H1 (cell line): ENCODE results near the gene ABHD8. TPM values are rescaled to one million over a fixed set of nuclear protein-coding genes. Genes with fewer than 3 reads are reported as not detected.
A peak's percentile ranks its signal among the peaks of the same experiment; 100 is the strongest.

Source experiments
- CTCF ChIA-PET: fragments of 300-600 bp; sonication (Branson Sonifier 250); formaldehyde crosslinking; loops from one replicate; lab custom pipeline; 2021; ENCODE audit not compliant: partially characterized antibody; lab: Charles Lee
- POLR2A ChIA-PET: fragments of 300-600 bp; sonication (Branson Sonifier 250); formaldehyde crosslinking; loops from one replicate; lab custom pipeline; 2021; ENCODE audit warnings: inconsistent platforms; ENCODE audit not compliant: partially characterized antibody; lab: Charles Lee
- DNase-seq, 2 experiments: peaks; one replicate each; pipeline versions ENCODE4 v3.0.0 to v3.0.0-alpha.2; 2010 to 2022; ENCODE audit warnings: low spot score in 2 of 2, low read depth in 1 of 2, mixed read lengths in 1 of 2
- FAIRE-seq: peaks from 2 replicates; lab custom pipeline; 2011; peaks lifted over from hg19 to GRCh38; lab: Jason Lieb, UNC
- H2AFZ ChIP-seq: 2 replicates; pipeline ENCODE4 v1.8.1; 2012; ENCODE audit warnings: low read length, inconsistent platforms
- H2AK5ac ChIP-seq: 2 replicates; pipeline ENCODE4 v1.6.1; 2013; ENCODE audit warnings: low read depth, low read length
- H2BK120ac ChIP-seq: replicated peaks from 2 replicates; pipeline ENCODE3; 2013; ENCODE audit warnings: low read depth, low read length, inconsistent platforms
- H2BK12ac ChIP-seq: 2 replicates; pipeline ENCODE4 v1.6.1; 2013; ENCODE audit warnings: low read depth, low read length
- H2BK15ac ChIP-seq: 2 replicates; pipeline ENCODE4 v1.6.1; 2013; ENCODE audit warnings: low read length
- H2BK20ac ChIP-seq: 2 replicates; pipeline ENCODE4 v1.6.1; 2013; ENCODE audit warnings: low read length
- H2BK5ac ChIP-seq: 2 replicates; pipeline ENCODE4 v1.6.1; 2013; ENCODE audit warnings: low read depth, low read length
- H3K14ac ChIP-seq: 2 replicates; pipeline ENCODE4 v1.6.1; 2013; ENCODE audit warnings: inconsistent platforms; ENCODE audit not compliant: insufficient read length
- H3K18ac ChIP-seq: 2 replicates; pipeline ENCODE4 v1.6.1; 2013; ENCODE audit warnings: low read length; ENCODE audit errors: extremely low read depth
- H3K23ac ChIP-seq: 2 replicates; pipeline ENCODE4 v1.6.1; 2013; ENCODE audit warnings: inconsistent platforms; ENCODE audit not compliant: insufficient read length
- H3K23me2 ChIP-seq: 2 replicates; pipeline ENCODE4 v1.6.1; 2013; ENCODE audit warnings: low read depth, low read length
- H3K27ac ChIP-seq: 2 replicates; pipeline ENCODE4 v1.6.1; 2011; ENCODE audit warnings: low read depth, low read length, inconsistent platforms
- H3K27me3 ChIP-seq, 4 experiments: replicated peaks in 1 of 4; 1 replicate in 1 of 4; 2 replicates in 3 of 4; pipeline versions ENCODE4 v1.6.1 to v1.8.1; 2011 to 2013; ENCODE audit warnings: low read length in 3 of 4, mild to moderate bottlenecking in 3 of 4, inconsistent platforms in 2 of 4, mixed read lengths in 2 of 4, moderate library complexity in 1 of 4; ENCODE audit not compliant: control insufficient read depth in 3 of 4, insufficient read depth in 3 of 4; ENCODE audit errors: extremely low read depth in 1 of 4
- H3K36me3 ChIP-seq, 4 experiments: 2 replicates each; pipeline versions ENCODE4 v1.6.1 to v1.8.1; 2011 to 2013; ENCODE audit warnings: mild to moderate bottlenecking in 4 of 4, low read length in 3 of 4, moderate library complexity in 2 of 4, control low read depth in 1 of 4, inconsistent platforms in 1 of 4; ENCODE audit not compliant: insufficient read depth in 4 of 4, control insufficient read depth in 2 of 4
- H3K4ac ChIP-seq: replicated peaks from 2 replicates; pipeline ENCODE3; 2013; ENCODE audit warnings: low read length, low read depth, mixed read lengths, inconsistent platforms; ENCODE audit not compliant: insufficient read length
- H3K4me1 ChIP-seq, 4 experiments: replicated peaks in 1 of 4; 1 replicate in 1 of 4; 2 replicates in 3 of 4; pipeline versions ENCODE4 v1.6.1 to v1.8.1; 2011 to 2013; ENCODE audit warnings: low read length in 3 of 4, inconsistent platforms in 2 of 4, mixed read lengths in 1 of 4; ENCODE audit not compliant: insufficient read depth in 4 of 4, control insufficient read depth in 3 of 4
- H3K4me2 ChIP-seq, 2 experiments: 2 replicates each; pipeline versions ENCODE4 v1.6.1 to v1.8.1; 2011 to 2013; ENCODE audit warnings: low read depth in 2 of 2, low read length in 2 of 2, control low read depth in 1 of 2, inconsistent platforms in 1 of 2, mild to moderate bottlenecking in 1 of 2; ENCODE audit not compliant: insufficient read depth in 1 of 2
- H3K4me3 ChIP-seq, 4 experiments: fragments of 200-600, 300-600 bp in 1 of 4; sonication (generic), shearing (Covaris generic), sonication (Bioruptor Twin) in 1 of 4; 2 replicates each; pipeline versions ENCODE4 v1.5.1 to v1.8.1; 2011 to 2016; ENCODE audit warnings: low read length in 4 of 4, low read depth in 3 of 4, control low read depth in 2 of 4, inconsistent platforms in 2 of 4, mild to moderate bottlenecking in 2 of 4, mixed read lengths in 1 of 4, moderate library complexity in 1 of 4; ENCODE audit not compliant: insufficient read depth in 2 of 4; ENCODE audit errors: extremely low read depth in 1 of 4
- H3K56ac ChIP-seq: replicated peaks from 2 replicates; pipeline ENCODE3; 2013; ENCODE audit warnings: low read depth, mild to moderate bottlenecking, mixed read lengths, low read length, inconsistent platforms; ENCODE audit not compliant: insufficient read length
- H3K79me1 ChIP-seq: 2 replicates; pipeline ENCODE4 v1.6.1; 2013; ENCODE audit warnings: low read depth, low read length, control low read depth
- H3K79me2 ChIP-seq, 2 experiments: 2 replicates each; pipeline versions ENCODE4 v1.6.1 to v1.8.1; 2012 to 2013; ENCODE audit warnings: low read length in 2 of 2, mild to moderate bottlenecking in 2 of 2, inconsistent platforms in 1 of 2; ENCODE audit not compliant: insufficient read depth in 2 of 2, control insufficient read depth in 1 of 2
- H3K9ac ChIP-seq, 4 experiments: replicated peaks in 1 of 4; 1 replicate in 1 of 4; 2 replicates in 3 of 4; pipeline versions ENCODE4 v1.6.1 to v1.8.1; 2011 to 2013; ENCODE audit warnings: low read depth in 3 of 4, low read length in 3 of 4, control low read depth in 2 of 4, mild to moderate bottlenecking in 2 of 4, moderate library complexity in 2 of 4, inconsistent platforms in 1 of 4; ENCODE audit errors: extremely low read depth in 1 of 4
- H3K9me3 ChIP-seq, 2 experiments: 2 replicates each; pipeline versions ENCODE4 v1.6.1 to v1.8.1; 2012 to 2013; ENCODE audit warnings: mild to moderate bottlenecking in 2 of 2, moderate library complexity in 2 of 2, control low read depth in 1 of 2, inconsistent platforms in 1 of 2, low read depth in 1 of 2, low read length in 1 of 2, mixed read lengths in 1 of 2; ENCODE audit not compliant: insufficient read depth in 2 of 2
- H4K20me1 ChIP-seq, 2 experiments: replicated peaks in 1 of 2; 2 replicates each; pipeline versions ENCODE3 to v1.8.1; 2011 to 2013; ENCODE audit warnings: inconsistent platforms in 2 of 2, low read length in 2 of 2, mild to moderate bottlenecking in 1 of 2; ENCODE audit not compliant: insufficient read depth in 2 of 2, control insufficient read depth in 1 of 2
- H4K5ac ChIP-seq: 2 replicates; pipeline ENCODE4 v1.6.1; 2013; ENCODE audit warnings: low read length, low read depth, mixed read lengths, inconsistent platforms; ENCODE audit not compliant: insufficient read length
- H4K8ac ChIP-seq: 2 replicates; pipeline ENCODE4 v1.8.0; 2013; ENCODE audit warnings: mild to moderate bottlenecking, moderate library complexity, low read length, inconsistent platforms; ENCODE audit not compliant: insufficient read depth; ENCODE audit errors: extremely low read depth
- H4K91ac ChIP-seq: replicated peaks from 2 replicates; pipeline ENCODE3; 2013; ENCODE audit warnings: low read length, mixed read lengths, inconsistent platforms; ENCODE audit not compliant: insufficient read length
- ASH2L ChIP-seq: fragments of 200-600, 300-600 bp; sonication (generic); IDR thresholded peaks from one replicate; pipeline ENCODE4 v1.7.1; 2017; ENCODE audit warnings: low read length
- CBX5 ChIP-seq: fragments of 300-800, 300-1000 bp; sonication (generic); IDR thresholded peaks from 2 replicates; pipeline ENCODE4 v1.7.1; 2016; ENCODE audit warnings: antibody characterized with exemption, low read length, low read depth
- CREB1 ChIP-seq: IDR thresholded peaks from 2 replicates; pipeline ENCODE4 v1.6.1; 2012; ENCODE audit warnings: inconsistent platforms
- GTF2F1 ChIP-seq: IDR thresholded peaks from 2 replicates; pipeline ENCODE4 v1.6.1; 2012; ENCODE audit warnings: low read depth, low read length, improper control_type of control experiment, borderline replicate concordance
- HDAC6 ChIP-seq: IDR thresholded peaks from one replicate; pipeline ENCODE4 v1.7.1; 2012; ENCODE audit warnings: low read depth, mild to moderate bottlenecking, inconsistent platforms, low read length, moderate library complexity
- PHF8 ChIP-seq: fragments of 200-600 bp; sonication (generic); conservative IDR thresholded peaks from 2 replicates; pipeline ENCODE4 v1.7.1; 2012; ENCODE audit warnings: low read depth, mild to moderate bottlenecking, inconsistent platforms, low read length, moderate library complexity
- POLR2A ChIP-seq, 2 experiments: IDR thresholded peaks; 1 replicate in 1 of 2; 2 replicates in 1 of 2; pipeline ENCODE4 v1.6.1; 2011; ENCODE audit warnings: low read depth in 2 of 2, low read length in 2 of 2, mild to moderate bottlenecking in 2 of 2; ENCODE audit errors: control extremely low read depth in 1 of 2
- RFX5 ChIP-seq: IDR thresholded peaks from 2 replicates; pipeline ENCODE4 v1.6.1; 2011; ENCODE audit warnings: low read depth, low read length, improper control_type of control experiment, borderline replicate concordance
- SAP30 ChIP-seq: fragments of 300-600 bp; sonication (generic); IDR thresholded peaks from 2 replicates; pipeline ENCODE4 v1.7.1; 2012; ENCODE audit warnings: low read length, moderate library complexity, mild to moderate bottlenecking, inconsistent platforms; ENCODE audit not compliant: insufficient read depth, insufficient replicate concordance
- SP2 ChIP-seq: IDR thresholded peaks from 2 replicates; pipeline ENCODE4 v1.6.1; 2012; ENCODE audit warnings: mild to moderate bottlenecking, low read length, inconsistent platforms
- SP4 ChIP-seq: IDR thresholded peaks from 2 replicates; pipeline ENCODE4 v1.6.1; 2012; ENCODE audit warnings: low read length, inconsistent platforms
- TAF1 ChIP-seq: IDR thresholded peaks from 2 replicates; pipeline ENCODE4 v1.6.1; 2011; ENCODE audit warnings: mild to moderate bottlenecking, low read depth, low read length
- WGBS, 2 experiments: shearing (Covaris generic) in 1 of 2; methylation state at CpG; one replicate each; pipeline versions ENCODE4 v1.1.6 to v1.1.7; 2013 to 2015; ENCODE audit warnings: low lambda C conversion rate in 2 of 2, mixed read lengths in 2 of 2, inconsistent platforms in 1 of 2, low coverage in 1 of 2, missing lambda C conversion rate in 1 of 2; ENCODE audit not compliant: insufficient replicate concordance in 2 of 2, insufficient coverage in 1 of 2, insufficient read length in 1 of 2; ENCODE audit errors: extremely low coverage in 1 of 2, missing lambda C conversion rate in 1 of 2; 5-methylcytosine and 5-hydroxymethylcytosine counted together
- polyA plus RNA-seq, 7 experiments: library from polyadenylated mRNA; depleted of rRNA in 3 of 7; stranded (reverse) in 5 of 7; unstranded in 2 of 7; fragments of >200 nt in 5 of 7; fragments of 200-250 nt in 2 of 7; gene quantifications; 1 replicate in 5 of 7; 2 replicates in 1 of 7; 4 replicates in 1 of 7; pipeline versions ENCODE4 v1.2.1 to v1.2.3, GENCODE V29; 2011 to 2013; ENCODE audit warnings: missing spikeins in 2 of 7, mixed read lengths in 2 of 7
- total RNA-seq: library from RNA; stranded (reverse); fragmentation: NEBNext Ultra II Directional; extraction: Animal tissue kit (Norgen Biotek cat#: 25700); gene quantifications from 2 replicates; pipeline ENCODE4 v1.2.1, GENCODE V29; 2021

Gene ABHD8
- total and polyA plus RNA-seq, 2 of the 8 experiments (the other 6 are each of a cell fraction or from before 2014, with no cell fraction given), result 11.3 to 18.7 TPM

- Histone ChIP-seq H4K5ac (peak within 1 kb of the TSS; percentile 68), H3K79me1 (peaks cover 3% of the 10 kb centered on the region), H3K14ac (no peak within 1 kb of the TSS), H3K4me3 (peak within 1 kb of the TSS; percentile 74 to 99 (median 96)), H3K18ac (peak within 1 kb of the TSS; percentile 97), H3K4me1 (peaks cover 0 to 36% (median 28%) of the 10 kb centered on the region in 4 experiments; a peak in 5 of 7 replicates), H3K4me2 (peak within 1 kb of the TSS; percentile 84 to 92), H3K56ac (peak within 1 kb of the TSS; percentile 91), H3K36me3 (peaks cover 0 to 3% (median 0%) of the 10 kb centered on the region in 4 experiments; a peak in 1 of 8 replicates), H3K23ac (no peak within 1 kb of the TSS), H2AK5ac (peak within 1 kb of the TSS; percentile 76; the same call in 1 of the 2 replicates), H4K20me1 (peaks cover 0 to 7% of the 10 kb centered on the region in 2 experiments), H2BK15ac (peak within 1 kb of the TSS; percentile 100; the same call in 1 of the 2 replicates), H3K79me2 (no peaks in the 10 kb centered on the region), H2BK20ac (no peak within 1 kb of the TSS; the same call in 1 of the 2 replicates), H3K27me3 (no peaks in the 10 kb centered on the region), H4K8ac (peak within 1 kb of the TSS; percentile 94), H3K9ac (peak within 1 kb of the TSS; percentile 79 to 98 (median 86)), H3K4ac (peak within 1 kb of the TSS; percentile 82), H2AFZ (peak within 1 kb of the TSS; percentile 52), H3K9me3 (no peaks in the 10 kb centered on the region), H3K27ac (peak within 1 kb of the TSS; percentile 83), H3K23me2 (peaks cover 23% of the 10 kb centered on the region), H2BK120ac (peak within 1 kb of the TSS; percentile 69), H2BK12ac (peak within 1 kb of the TSS; percentile 96), H4K91ac (peak within 1 kb of the TSS; percentile 98), H2BK5ac (peak within 1 kb of the TSS; percentile 98)
- 1% methylated on average over 41 of the region's 41 CpGs; no CpG with 5 or more reads in 1 of the 2 experiments for WGBS, 2 experiments
- ChIA-PET POLR2A (interaction anchor here (0.6 to 17.1 kb wide), 8 partner anchors 11 to 47 kb away, joined by 3 to 329 read pairs (median 5); partner anchors contain the start of genes ABHD8, DDA1 and MRPL34), CTCF (interaction anchor here (0.6 to 1.6 kb wide), 3 partner anchors 12 to 53 kb away, joined by 3 to 9 read pairs (median 3); no protein-coding TSS in a partner anchor)
- peak; percentile 98 for FAIRE-seq
- DNase-seq, result peak; percentile 94 to 96
- 0 out of 2 replicates have a peak, but pooled peaks have one; percentile 31 for TF ChIP-seq GTF2F1
- TF ChIP-seq TAF1, result peak; percentile 49
- peak in 1 of 2 experiments; percentile 86; a peak in 2 of 3 replicates for TF ChIP-seq POLR2A (IDR thresholded peaks at IDR 0.05; ENCODE audit: control extremely low read depth in 1 of 2, low read depth in 2 of 2, low read length in 2 of 2)
- peak; percentile 82 for TF ChIP-seq ASH2L
- TF ChIP-seq HDAC6, result no peak
- peak; percentile 72; the same call in 1 of the 2 replicates for TF ChIP-seq CREB1
- TF ChIP-seq PHF8, result 0 out of 2 replicates have a peak, but pooled peaks have one; percentile 38
- no peak for TF ChIP-seq RFX5
- TF ChIP-seq CBX5, result no peak
- peak; percentile 38; the same call in 1 of the 2 replicates for TF ChIP-seq SP2
- TF ChIP-seq SAP30, result no peak
- TF ChIP-seq SP4, result peak; percentile 75
Observed at GRCh38 chr19:17336872-17337674, 33.8 kb upstream of the ABHD8 start, which contains the start of gene GTPBP3. GTPBP3 (plus strand) TSS chr19:17337553; CDS start chr19:17337612, 59 bp downstream.
